HepG2 (cell line): Measurements from ENCODE around the gene EMP2. TPM values are rescaled to one million over a fixed set of nuclear protein-coding genes. Genes with fewer than 3 reads are reported as not detected.
A peak's percentile ranks its signal among the peaks of the same experiment; 100 is the strongest.

ENCODE experiments used
- HMGA1 ChIP-seq: sonication (generic); formaldehyde crosslinking; conservative IDR thresholded peaks from 2 replicates; pipeline ENCODE4 v1.4.0; 2020; ENCODE audit warnings: missing genetic modification reagents
- ZBTB38 ChIP-seq: sonication (generic); formaldehyde crosslinking; IDR thresholded peaks from 2 replicates; pipeline ENCODE4 v1.5.1; 2020; ENCODE audit warnings: mild to moderate bottlenecking, missing genetic modification reagents
- ZNF280D ChIP-seq: sonication (generic); formaldehyde crosslinking; IDR thresholded peaks from 2 replicates; pipeline ENCODE4 v1.5.1; 2020; ENCODE audit warnings: mild to moderate bottlenecking, missing genetic modification reagents
- ZNF512B ChIP-seq: sonication (generic); formaldehyde crosslinking; IDR thresholded peaks from 2 replicates; pipeline ENCODE4 v1.5.1; 2020; ENCODE audit warnings: missing genetic modification reagents, mild to moderate bottlenecking, borderline replicate concordance
- polyA plus RNA-seq, 8 experiments: library from polyadenylated mRNA; depleted of rRNA in 3 of 8; stranded (reverse) in 7 of 8; unstranded in 1 of 8; fragments of >200 nt; fragmentation: Illumina TruSeq in 4 of 8; extraction: Trizol in 4 of 8; gene quantifications; 2 replicates each; pipeline versions ENCODE4 v1.2.1 to v1.2.3, GENCODE V29; 2011 to 2016; ENCODE audit warnings: low read depth in 4 of 8, missing spikeins in 1 of 8, mixed read lengths in 1 of 8; ENCODE audit not compliant: insufficient read depth in 1 of 8
- total RNA-seq, 5 experiments: library from RNA; depleted of rRNA; stranded (reverse); fragments of >200 nt; fragmentation: Illumina TruSeq; extraction: Trizol; gene quantifications; 2 replicates each; pipeline ENCODE4 v1.2.3, GENCODE V29; 2016; ENCODE audit warnings: low read depth in 1 of 5
- TF ChIP-seq, protein P1 (sequence below): sonication (generic); formaldehyde crosslinking; IDR thresholded peaks from 2 replicates; pipeline ENCODE4 v1.4.0; 2020; ENCODE audit warnings: missing genetic modification reagents
- TF ChIP-seq, protein P2 (sequence below): sonication (generic); formaldehyde crosslinking; IDR thresholded peaks from 2 replicates; pipeline ENCODE4 v1.4.0; 2020; ENCODE audit warnings: missing genetic modification reagents, mild to moderate bottlenecking, borderline replicate concordance

EMP2 gene
- total and polyA plus RNA-seq, 2 of the 13 experiments (the other 11 are each of a cell fraction or from before 2014, with no cell fraction given) = 24.6 to 91.2 TPM

- TF ChIP-seq ZNF280D (CRISPR knock-in tag) (0 out of 2 replicates have a peak, but pooled peaks have one; percentile 18), ZBTB38 (CRISPR knock-in tag) (no peak), HMGA1 (CRISPR knock-in tag) (no peak), ZNF512B (peak; percentile 27; the same call in 1 of the 2 replicates)
- TF ChIP-seq, protein P1, sequence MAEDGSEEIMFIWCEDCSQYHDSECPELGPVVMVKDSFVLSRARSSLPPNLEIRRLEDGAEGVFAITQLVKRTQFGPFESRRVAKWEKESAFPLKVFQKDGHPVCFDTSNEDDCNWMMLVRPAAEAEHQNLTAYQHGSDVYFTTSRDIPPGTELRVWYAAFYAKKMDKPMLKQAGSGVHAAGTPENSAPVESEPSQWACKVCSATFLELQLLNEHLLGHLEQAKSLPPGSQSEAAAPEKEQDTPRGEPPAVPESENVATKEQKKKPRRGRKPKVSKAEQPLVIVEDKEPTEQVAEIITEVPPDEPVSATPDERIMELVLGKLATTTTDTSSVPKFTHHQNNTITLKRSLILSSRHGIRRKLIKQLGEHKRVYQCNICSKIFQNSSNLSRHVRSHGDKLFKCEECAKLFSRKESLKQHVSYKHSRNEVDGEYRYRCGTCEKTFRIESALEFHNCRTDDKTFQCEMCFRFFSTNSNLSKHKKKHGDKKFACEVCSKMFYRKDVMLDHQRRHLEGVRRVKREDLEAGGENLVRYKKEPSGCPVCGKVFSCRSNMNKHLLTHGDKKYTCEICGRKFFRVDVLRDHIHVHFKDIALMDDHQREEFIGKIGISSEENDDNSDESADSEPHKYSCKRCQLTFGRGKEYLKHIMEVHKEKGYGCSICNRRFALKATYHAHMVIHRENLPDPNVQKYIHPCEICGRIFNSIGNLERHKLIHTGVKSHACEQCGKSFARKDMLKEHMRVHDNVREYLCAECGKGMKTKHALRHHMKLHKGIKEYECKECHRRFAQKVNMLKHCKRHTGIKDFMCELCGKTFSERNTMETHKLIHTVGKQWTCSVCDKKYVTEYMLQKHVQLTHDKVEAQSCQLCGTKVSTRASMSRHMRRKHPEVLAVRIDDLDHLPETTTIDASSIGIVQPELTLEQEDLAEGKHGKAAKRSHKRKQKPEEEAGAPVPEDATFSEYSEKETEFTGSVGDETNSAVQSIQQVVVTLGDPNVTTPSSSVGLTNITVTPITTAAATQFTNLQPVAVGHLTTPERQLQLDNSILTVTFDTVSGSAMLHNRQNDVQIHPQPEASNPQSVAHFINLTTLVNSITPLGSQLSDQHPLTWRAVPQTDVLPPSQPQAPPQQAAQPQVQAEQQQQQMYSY = peak; percentile 93
- TF ChIP-seq, protein P2, sequence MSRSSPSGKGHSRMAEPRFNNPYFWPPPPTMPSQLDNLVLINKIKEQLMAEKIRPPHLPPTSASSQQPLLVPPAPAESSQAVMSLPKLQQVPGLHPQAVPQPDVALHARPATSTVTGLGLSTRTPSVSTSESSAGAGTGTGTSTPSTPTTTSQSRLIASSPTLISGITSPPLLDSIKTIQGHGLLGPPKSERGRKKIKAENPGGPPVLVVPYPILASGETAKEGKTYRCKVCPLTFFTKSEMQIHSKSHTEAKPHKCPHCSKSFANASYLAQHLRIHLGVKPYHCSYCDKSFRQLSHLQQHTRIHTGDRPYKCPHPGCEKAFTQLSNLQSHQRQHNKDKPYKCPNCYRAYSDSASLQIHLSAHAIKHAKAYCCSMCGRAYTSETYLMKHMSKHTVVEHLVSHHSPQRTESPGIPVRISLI = peak; percentile 68
These were observed 36.0 kb upstream of the EMP2 start (continued) for GRCh38 chr16:10616419-10616755.
